Trophoblast cell (in vitro differentiated cells and primary cell): Measurements from ENCODE around the gene FOXR1.
"Not testable (repeated sequence)": the region's sequence is repeated elsewhere in the genome, so short reads cannot be mapped to it uniquely, and the experiment has no call there.

Experiments used
- DNase-seq, 2 donors: peaks; one replicate each; pipeline ENCODE4 v3.0.0-alpha.2; 2016
- H2AFZ ChIP-seq: 2 replicates; pipeline ENCODE4 v1.6.1; 2013; ENCODE audit warnings: low read length, moderate library complexity, mild to moderate bottlenecking; ENCODE audit not compliant: insufficient read depth, poor library complexity
- H2AK5ac ChIP-seq: 2 replicates; pipeline ENCODE4 v1.6.1; 2013; ENCODE audit warnings: mild to moderate bottlenecking, low read length
- H2BK120ac ChIP-seq: 2 replicates; pipeline ENCODE4 v1.6.1; 2013; ENCODE audit warnings: low read length, mild to moderate bottlenecking, moderate library complexity; ENCODE audit not compliant: insufficient read depth, poor library complexity
- H2BK12ac ChIP-seq: 2 replicates; pipeline ENCODE4 v1.6.1; 2013; ENCODE audit warnings: mild to moderate bottlenecking, low read length, moderate library complexity
- H2BK5ac ChIP-seq: 2 replicates; pipeline ENCODE4 v1.6.1; 2013; ENCODE audit warnings: low read length, low read depth, moderate library complexity, mild to moderate bottlenecking; ENCODE audit not compliant: poor library complexity
- H3K14ac ChIP-seq: 2 replicates; pipeline ENCODE4 v1.6.1; 2013; ENCODE audit warnings: mild to moderate bottlenecking, low read length
- H3K18ac ChIP-seq: 2 replicates; pipeline ENCODE4 v1.6.1; 2013; ENCODE audit warnings: mild to moderate bottlenecking, low read length
- H3K23ac ChIP-seq: 2 replicates; pipeline ENCODE4 v1.6.1; 2013; ENCODE audit warnings: low read length
- H3K27ac ChIP-seq: 2 replicates; pipeline ENCODE4 v1.5.1; 2013; ENCODE audit warnings: low read depth, mild to moderate bottlenecking, inconsistent platforms, low read length, moderate library complexity
- H3K27me3 ChIP-seq: 2 replicates; pipeline ENCODE4 v1.6.1; 2013; ENCODE audit warnings: inconsistent platforms, mild to moderate bottlenecking, low read length, moderate library complexity; ENCODE audit not compliant: insufficient read depth
- H3K36me3 ChIP-seq, 2 experiments: 1 replicate in 1 of 2; 2 replicates in 1 of 2; pipeline ENCODE4 v1.6.1; 2013; ENCODE audit warnings: low read length in 2 of 2, mild to moderate bottlenecking in 2 of 2, moderate library complexity in 1 of 2; ENCODE audit not compliant: insufficient read depth in 2 of 2, control insufficient read depth in 1 of 2
- H3K4ac ChIP-seq: 2 replicates; pipeline ENCODE4 v1.6.1; 2013; ENCODE audit warnings: low read depth, mild to moderate bottlenecking, low read length, moderate library complexity
- H3K4me1 ChIP-seq, 2 experiments: 1 replicate in 1 of 2; 2 replicates in 1 of 2; pipeline ENCODE4 v1.6.1; 2013; ENCODE audit warnings: low read length in 2 of 2, mild to moderate bottlenecking in 2 of 2, moderate library complexity in 1 of 2; ENCODE audit not compliant: insufficient read depth in 2 of 2, control insufficient read depth in 1 of 2
- H3K4me2 ChIP-seq: 2 replicates; pipeline ENCODE4 v1.6.1; 2013; ENCODE audit warnings: inconsistent platforms, mild to moderate bottlenecking, low read length, moderate library complexity
- H3K4me3 ChIP-seq: 2 replicates; pipeline ENCODE4 v1.5.1; 2013; ENCODE audit warnings: mild to moderate bottlenecking, low read depth, low read length, inconsistent platforms
- H3K79me1 ChIP-seq: one replicate; pipeline ENCODE4 v1.6.1; 2013; ENCODE audit warnings: low read length
- H3K79me2 ChIP-seq: 2 replicates; pipeline ENCODE4 v1.6.1; 2013; ENCODE audit warnings: low read length, mild to moderate bottlenecking; ENCODE audit not compliant: control insufficient read depth, insufficient read depth, poor library complexity
- H3K9ac ChIP-seq: 2 replicates; pipeline ENCODE4 v1.6.1; 2013; ENCODE audit warnings: mild to moderate bottlenecking, low read length
- H3K9me3 ChIP-seq: 2 replicates; pipeline ENCODE4 v1.6.1; 2013; ENCODE audit warnings: low read depth, mild to moderate bottlenecking, control low read depth, inconsistent platforms, low read length; ENCODE audit not compliant: insufficient read depth
- H4K12ac ChIP-seq: 2 replicates; pipeline ENCODE4 v1.6.1; 2013; ENCODE audit warnings: low read depth, mild to moderate bottlenecking, low read length, moderate library complexity
- H4K8ac ChIP-seq: 2 replicates; pipeline ENCODE4 v1.6.1; 2013; ENCODE audit warnings: low read depth, mild to moderate bottlenecking, low read length, moderate library complexity
- H4K91ac ChIP-seq: one replicate; pipeline ENCODE4 v1.6.1; 2013; ENCODE audit warnings: low read depth, mild to moderate bottlenecking, low read length, moderate library complexity
- WGBS: extraction: QIAGEN DNeasy Blood & Tissue Kit; methylation state at CpG from one replicate; pipeline ENCODE4 v1.1.7; 2013; ENCODE audit warnings: missing lambda C conversion rate; ENCODE audit not compliant: insufficient read length, insufficient coverage; ENCODE audit errors: extremely low coverage; 5-methylcytosine and 5-hydroxymethylcytosine counted together

Gene FOXR1

DNA sequence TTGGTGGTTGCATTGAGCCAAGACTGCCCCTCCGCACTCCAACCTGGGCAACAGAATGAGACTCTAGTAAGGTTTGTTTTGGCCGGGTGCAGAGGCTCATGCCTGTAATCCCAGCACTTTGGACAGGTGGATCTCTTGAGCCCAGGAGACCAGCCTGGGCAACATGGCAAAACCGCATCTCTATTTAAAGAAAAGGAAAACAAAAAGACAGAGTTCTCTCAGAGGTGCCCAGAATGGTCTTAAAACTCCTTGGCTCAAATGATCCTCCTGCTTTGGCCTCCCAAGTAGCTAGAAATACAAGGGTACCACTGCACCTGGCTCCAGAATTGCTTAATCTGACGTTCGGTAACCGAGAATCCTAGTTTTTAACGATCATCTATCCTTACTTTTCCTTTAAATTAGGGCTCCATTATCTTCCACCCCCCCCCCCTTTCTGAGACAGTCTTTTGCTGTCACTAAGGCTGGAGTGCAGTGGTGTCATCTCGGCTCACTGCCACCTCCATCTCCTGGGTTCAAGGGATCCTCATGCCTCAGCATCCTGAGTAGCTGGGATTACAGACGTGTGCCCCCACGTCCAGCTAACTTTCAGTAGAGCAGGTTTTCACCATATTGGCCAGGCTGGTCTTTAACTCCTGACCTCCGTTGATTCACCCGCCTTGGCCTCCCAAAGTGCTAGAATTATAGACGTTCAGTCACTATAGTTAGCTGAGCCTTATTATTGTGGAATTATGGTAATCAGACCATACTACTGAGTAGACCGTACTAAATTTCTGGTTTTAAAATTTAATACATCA is 44.9 kb downstream of the FOXR1 start:
- Histone ChIP-seq H2BK120ac (no peak overlapping the region), H3K27ac (no peak overlapping the region)

GRCh38 chr11:119017377-119017776 is 45.8 kb downstream of the FOXR1 start:
- not testable (repeated sequence) for H3K9me3 ChIP-seq, H2BK120ac ChIP-seq, H4K91ac ChIP-seq, H3K23ac ChIP-seq, H4K8ac ChIP-seq, H3K27me3 ChIP-seq, H2AFZ ChIP-seq, H2BK12ac ChIP-seq, H2BK5ac ChIP-seq, H3K18ac ChIP-seq, H3K14ac ChIP-seq, H3K79me1 ChIP-seq, H2AK5ac ChIP-seq, H3K4me1 ChIP-seq, DNase-seq
- peaks cover 22 to 38% of the 10 kb centered on the region in 2 experiments for H3K36me3 ChIP-seq
- WGBS: no CpG with 5 or more reads among the region's 10 CpGs
- peak overlapping the region; percentile 14 for H3K27ac ChIP-seq
- H3K9ac ChIP-seq: peak overlapping the region; percentile 87
- peak overlapping the region; percentile 88 for H3K4me2 ChIP-seq
- peaks cover 11% of the 10 kb centered on the region for H3K79me2 ChIP-seq
- peak overlapping the region; percentile 97 for H3K4me3 ChIP-seq
- H4K12ac ChIP-seq: peak overlapping the region; percentile 51
- H3K4ac ChIP-seq: peak overlapping the region; percentile 92

More for the DNA sequence above, 44.9 kb downstream of the FOXR1 start:
- H4K12ac ChIP-seq: no peak overlapping the region
- no peak overlapping the region for H4K8ac ChIP-seq
- no peak overlapping the region for H2AFZ ChIP-seq
- DNase-seq: no peak
- no peak overlapping the region for H4K91ac ChIP-seq
- no CpG with 5 or more reads among the region's 14 CpGs for WGBS
- no peak overlapping the region for H3K14ac ChIP-seq
- no peak overlapping the region for H2BK5ac ChIP-seq
- no peaks in the 10 kb centered on the region for H3K27me3 ChIP-seq
- H3K79me1 ChIP-seq: peaks cover 8% of the 10 kb centered on the region
- no peak overlapping the region for H2AK5ac ChIP-seq
- H3K4me1 ChIP-seq: peaks cover 0 to 5% of the 10 kb centered on the region in 2 experiments
- no peak overlapping the region for H2BK12ac ChIP-seq
- H3K79me2 ChIP-seq: peaks cover 11% of the 10 kb centered on the region
- peak overlapping the region; percentile 15 for H3K4me2 ChIP-seq
- no peak overlapping the region for H3K18ac ChIP-seq
- no peak overlapping the region for H3K4me3 ChIP-seq
- H3K4ac ChIP-seq: peak overlapping the region; percentile 29
- no peak overlapping the region for H3K9ac ChIP-seq
- H3K36me3 ChIP-seq: peaks cover 21 to 41% of the 10 kb centered on the region in 2 experiments
- H3K23ac ChIP-seq: no peak overlapping the region
- peaks cover 2% of the 10 kb centered on the region for H3K9me3 ChIP-seq

GRCh38 chr11:119018074-119018938 is 46.7 kb downstream of the FOXR1 start, which contains the start of the genes RPS25 and TRAPPC4:
TSS of gene RPS25 (minus strand) at chr11:119018343. CDS start at chr11:119018284, 59 bp downstream.
TSS of gene TRAPPC4 (plus strand) at chr11:119018766. CDS start at chr11:119018796, 30 bp downstream.
- H2BK120ac ChIP-seq: peak within 1 kb of the TSS; percentile 82
- H2AFZ ChIP-seq: peak within 1 kb of the TSS; percentile 85
- peak within 1 kb of the TSS; percentile 92 for H4K91ac ChIP-seq
- peak within 1 kb of the TSS; percentile 91 for H3K9ac ChIP-seq
- H3K27me3 ChIP-seq: no peaks in the 10 kb centered on the region
- peaks cover 0 to 5% of the 10 kb centered on the region in 2 experiments for H3K4me1 ChIP-seq
- H2AK5ac ChIP-seq: peak within 1 kb of the TSS; percentile 24
- H3K27ac ChIP-seq: peak within 1 kb of the TSS; percentile 85
- peaks cover 2% of the 10 kb centered on the region for H3K9me3 ChIP-seq
- no peak within 1 kb of the TSS for H3K23ac ChIP-seq
- H3K36me3 ChIP-seq: peaks cover 29 to 38% of the 10 kb centered on the region in 2 experiments
- peak within 1 kb of the TSS; percentile 55 for H3K18ac ChIP-seq
- H2BK5ac ChIP-seq: peak within 1 kb of the TSS; percentile 42
- H4K12ac ChIP-seq: peak within 1 kb of the TSS; percentile 73
- peak within 1 kb of the TSS; percentile 86 for H3K14ac ChIP-seq
- WGBS: no CpG with 5 or more reads among the region's 63 CpGs
- H3K79me1 ChIP-seq: peaks cover 8% of the 10 kb centered on the region
- peak within 1 kb of the TSS; percentile 90 for H4K8ac ChIP-seq
- peak within 1 kb of the TSS; percentile 97 for H3K4me3 ChIP-seq
- peak within 1 kb of the TSS; percentile 88 for H3K4me2 ChIP-seq
- H3K79me2 ChIP-seq: peaks cover 11% of the 10 kb centered on the region
- H2BK12ac ChIP-seq: no peak within 1 kb of the TSS
- DNase-seq: peak; percentile 98 to 99
- peak within 1 kb of the TSS; percentile 92 for H3K4ac ChIP-seq

DNA sequence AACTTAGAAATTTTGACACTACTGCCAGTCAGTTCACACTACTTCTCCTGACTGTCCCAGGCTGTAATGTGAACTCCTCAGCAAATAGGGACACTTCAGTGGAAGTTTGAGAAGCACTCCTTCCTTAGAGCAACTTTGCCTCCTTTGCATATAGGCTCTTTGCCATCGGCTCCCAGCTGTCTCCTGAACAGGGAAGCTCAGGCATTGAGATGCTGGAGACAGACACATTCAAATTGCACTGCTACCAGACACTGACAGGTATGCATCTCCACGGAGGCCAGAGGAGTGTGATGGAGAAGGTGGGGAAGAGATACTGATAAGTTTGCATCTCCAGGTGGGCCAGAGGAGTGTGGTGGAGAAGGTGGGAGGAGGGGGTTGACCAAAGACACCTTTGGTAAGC is 48.4 kb downstream of the FOXR1 start:
- no peak overlapping the region for H2BK120ac ChIP-seq
- H4K8ac ChIP-seq: no peak overlapping the region
- H3K4ac ChIP-seq: no peak overlapping the region
- no CpG with 5 or more reads among the region's 2 CpGs for WGBS
- H3K23ac ChIP-seq: no peak overlapping the region
- no peak overlapping the region for H4K91ac ChIP-seq
- no peak overlapping the region for H3K9ac ChIP-seq
- peaks cover 2% of the 10 kb centered on the region for H3K9me3 ChIP-seq
- H3K79me2 ChIP-seq: peaks cover 11% of the 10 kb centered on the region
- no peak overlapping the region for H3K4me2 ChIP-seq
- no peaks in the 10 kb centered on the region for H3K27me3 ChIP-seq
- H2BK12ac ChIP-seq: no peak overlapping the region
- H3K79me1 ChIP-seq: peaks cover 8% of the 10 kb centered on the region
- peaks cover 28 to 33% of the 10 kb centered on the region in 2 experiments for H3K36me3 ChIP-seq
- H3K18ac ChIP-seq: no peak overlapping the region
- no peak overlapping the region for H2AK5ac ChIP-seq
- H3K4me3 ChIP-seq: no peak overlapping the region
- peaks cover 4 to 14% of the 10 kb centered on the region in 2 experiments for H3K4me1 ChIP-seq
- DNase-seq: no peak
- H3K14ac ChIP-seq: no peak overlapping the region
- H2BK5ac ChIP-seq: no peak overlapping the region
- H2AFZ ChIP-seq: no peak overlapping the region
- no peak overlapping the region for H3K27ac ChIP-seq
- H4K12ac ChIP-seq: no peak overlapping the region
